ENCODE data around the gene FOCAD. TPM values are rescaled to one million over a fixed set of nuclear protein-coding genes. Genes with fewer than 3 reads are reported as not detected.

The FOCAD gene
- total and polyA plus RNA-seq, 2 of the 8 experiments (the other 6 are each of a cell fraction or from before 2014, with no cell fraction given): 22.0 to 38.4 TPM

DNA sequence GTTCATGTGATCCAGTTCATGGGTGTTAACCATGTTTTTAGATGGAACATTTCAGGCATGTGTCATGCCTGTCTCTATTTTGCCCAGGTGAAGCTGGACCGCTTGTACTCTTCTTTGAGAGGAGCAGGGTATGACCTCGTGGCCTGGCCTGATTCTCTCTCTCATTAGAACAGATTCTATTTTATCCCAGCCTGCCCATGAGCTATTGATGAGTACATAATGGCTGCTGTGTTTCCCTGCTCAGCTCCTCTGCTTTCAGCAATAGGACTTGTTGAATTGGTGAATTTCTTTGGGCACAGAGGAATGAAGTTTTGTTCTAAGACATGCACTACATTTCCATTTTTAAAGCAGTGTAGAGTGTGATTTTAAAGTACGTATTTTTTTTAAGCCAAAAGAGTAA lies 261.2 kb downstream of the FOCAD start:
- no peak for FAIRE-seq
- Histone ChIP-seq H3K23me2 (ENCODE audit: low read depth, low read length) (no peaks in the 10 kb centered on the region), H2BK12ac (ENCODE audit: low read depth, low read length) (no peak overlapping the region), H3K79me1 (ENCODE audit: low read depth, low read length) (no peaks in the 10 kb centered on the region), H2BK15ac (ENCODE audit: low read length) (no peak overlapping the region), H4K5ac (ENCODE audit: insufficient read length, low read depth, low read length) (no peak overlapping the region), H3K9me3 (ENCODE audit: insufficient read depth in 2 of 2, low read depth in 1 of 2, low read length in 1 of 2) (no peaks in the 10 kb centered on the region), H3K23ac (ENCODE audit: insufficient read length) (no peak overlapping the region), H3K4me1 (replicated peaks in 1 of 4; ENCODE audit: control insufficient read depth in 3 of 4, insufficient read depth in 4 of 4, low read length in 3 of 4) (peaks cover 0 to 4% (median 2%) of the 10 kb centered on the region in 4 experiments; a peak in 4 of 7 replicates), H2AFZ (ENCODE audit: low read length) (no peak overlapping the region), H3K27me3 (replicated peaks in 1 of 4; ENCODE audit: control insufficient read depth in 3 of 4, extremely low read depth in 1 of 4, insufficient read depth in 3 of 4, low read length in 3 of 4) (no peaks in the 10 kb centered on the region), H2BK20ac (ENCODE audit: low read length) (no peak overlapping the region), H3K4ac (replicated peaks; ENCODE audit: insufficient read length, low read depth, low read length) (no peak overlapping the region), H3K27ac (ENCODE audit: low read depth, low read length) (no peak overlapping the region), H3K14ac (ENCODE audit: insufficient read length) (no peak overlapping the region), H3K4me3 (ENCODE audit: extremely low read depth in 1 of 4, insufficient read depth in 2 of 4, low read depth in 3 of 4, low read length in 4 of 4) (no peak overlapping the region), H2BK120ac (replicated peaks; ENCODE audit: low read depth, low read length) (no peak overlapping the region), H3K56ac (replicated peaks; ENCODE audit: insufficient read length, low read depth, low read length) (no peak overlapping the region), H3K9ac (replicated peaks in 1 of 4; ENCODE audit: extremely low read depth in 1 of 4, low read depth in 3 of 4, low read length in 3 of 4) (no peak overlapping the region), H3K36me3 (ENCODE audit: control insufficient read depth in 2 of 4, insufficient read depth in 4 of 4, low read length in 3 of 4) (no peaks in the 10 kb centered on the region), H4K91ac (replicated peaks; ENCODE audit: insufficient read length, low read length) (no peak overlapping the region), H2BK5ac (ENCODE audit: low read depth, low read length) (no peak overlapping the region), H3K79me2 (ENCODE audit: control insufficient read depth in 1 of 2, insufficient read depth in 2 of 2, low read length in 2 of 2) (no peaks in the 10 kb centered on the region), H4K20me1 (replicated peaks in 1 of 2; ENCODE audit: control insufficient read depth in 1 of 2, insufficient read depth in 2 of 2, low read length in 2 of 2) (no peaks in the 10 kb centered on the region), H3K4me2 (ENCODE audit: insufficient read depth in 1 of 2, low read depth in 2 of 2, low read length in 2 of 2) (no peak overlapping the region), H4K8ac (ENCODE audit: extremely low read depth, insufficient read depth, low read length) (no peak overlapping the region), H2AK5ac (ENCODE audit: low read depth, low read length) (no peak overlapping the region), H3K18ac (ENCODE audit: extremely low read depth, low read length) (no peak overlapping the region)
- ChIA-PET CTCF (ENCODE audit: partially characterized antibody) (interaction anchor here (0.7 to 5.3 kb wide), 4 partner anchors 61 to 322 kb away, joined by 3 to 28 read pairs (median 14); no protein-coding TSS in a partner anchor), POLR2A (ENCODE audit: partially characterized antibody) (no interaction called here)
- TF ChIP-seq SIRT6 (IDR thresholded peaks at IDR 0.05; ENCODE audit: low read length): no peak
- no peak for TF ChIP-seq SP1 (IDR thresholded peaks at IDR 0.05; ENCODE audit: low read depth, low read length)
- TF ChIP-seq BCL11A (IDR thresholded peaks at IDR 0.05; ENCODE audit: low read depth in 2 of 2, low read length in 2 of 2): no peak
- no peak for TF ChIP-seq CBX8 (IDR thresholded peaks at IDR 0.05; ENCODE audit: borderline replicate concordance, low read depth, low read length)
- TF ChIP-seq POLR2AphosphoS5 (IDR thresholded peaks at IDR 0.05; ENCODE audit: low read depth, low read length): no peak
- no peak for TF ChIP-seq SIN3A (conservative IDR thresholded peaks at IDR 0.05 in 1 of 2, IDR thresholded peaks at IDR 0.05 in 1 of 2; ENCODE audit: low read depth in 1 of 2, low read length in 2 of 2)
- no peak for TF ChIP-seq YY1 (IDR thresholded peaks at IDR 0.05; ENCODE audit: low read depth, low read length)
- TF ChIP-seq RBBP5 (IDR thresholded peaks at IDR 0.05; ENCODE audit: borderline replicate concordance, low read depth, low read length): no peak
- no peak for TF ChIP-seq FOSL1 (IDR thresholded peaks at IDR 0.05; ENCODE audit: insufficient read depth, low read depth, low read length)
- DNase-seq (ENCODE audit: low read depth in 1 of 2, low spot score in 2 of 2): no peak
- 84% methylated on average over 3 of the region's 3 CpGs; no CpG with 5 or more reads in 1 of the 2 experiments for WGBS, 2 experiments (ENCODE audit: extremely low coverage in 1 of 2, insufficient coverage in 1 of 2, insufficient read length in 1 of 2, insufficient replicate concordance in 2 of 2, low coverage in 1 of 2, low lambda C conversion rate in 2 of 2, missing lambda C conversion rate in 1 of 2)

Data from H1 (cell line).